ENCODE data around the gene FAM72A.
"Not testable (repeated sequence)": the region's sequence is repeated elsewhere in the genome, so short reads cannot be mapped to it uniquely, and the experiment has no call there.

The FAM72A gene

GRCh38 chr1:206202789-206203363 is at the start of gene FAM72A:
TSS of gene FAM72A (minus strand) at chr1:206202839. CDS start at chr1:206202025, 814 bp downstream.
- FAIRE-seq (peak; percentile 94), DNase-seq (ENCODE audit: low spot score) (peak; percentile 100)

- not testable (repeated sequence) for DNase-seq (ENCODE audit: low spot score)
- FAIRE-seq, result peak; percentile 73
Measured at GRCh38 chr1:206250953-206251681, 48.5 kb upstream of the FAM72A start.

- not testable (repeated sequence) for DNase-seq (ENCODE audit: low spot score); FAIRE-seq
Measured at GRCh38 chr1:206246129-206246886, 43.7 kb upstream of the FAM72A start.

GRCh38 chr1:206245479-206245878 is 42.8 kb upstream of the FAM72A start:
- not testable (repeated sequence) for DNase-seq (ENCODE audit: low spot score)

GRCh38 chr1:206243335-206243734 is 40.7 kb upstream of the FAM72A start:
- DNase-seq (ENCODE audit: low spot score); FAIRE-seq: not testable (repeated sequence)

More at GRCh38 chr1:206245479-206245878, 42.8 kb upstream of the FAM72A start:
- FAIRE-seq, result not testable (repeated sequence)

GRCh38 chr1:206240288-206240687 is 37.6 kb upstream of the FAM72A start:
- DNase-seq (ENCODE audit: low spot score); FAIRE-seq: not testable (repeated sequence)

- FAIRE-seq; DNase-seq (ENCODE audit: low spot score): not testable (repeated sequence)
Measured at GRCh38 chr1:206235190-206235589, 32.6 kb upstream of the FAM72A start.

- DNase-seq (ENCODE audit: low spot score); FAIRE-seq: not testable (repeated sequence)
Measured at GRCh38 chr1:206234189-206234916, 31.7 kb upstream of the FAM72A start.

- not testable (repeated sequence) for DNase-seq (ENCODE audit: low spot score); FAIRE-seq
Measured at GRCh38 chr1:206232970-206233645, 30.5 kb upstream of the FAM72A start.

- DNase-seq (ENCODE audit: low spot score); FAIRE-seq: not testable (repeated sequence)
Measured at GRCh38 chr1:206231989-206232388, 29.4 kb upstream of the FAM72A start.

GRCh38 chr1:206229286-206229685 is 26.6 kb upstream of the FAM72A start:
- not testable (repeated sequence) for FAIRE-seq; DNase-seq (ENCODE audit: low spot score)

- not testable (repeated sequence) for DNase-seq (ENCODE audit: low spot score); FAIRE-seq
Measured at GRCh38 chr1:206226886-206227285, 24.2 kb upstream of the FAM72A start.

GRCh38 chr1:206225386-206225785 is 22.7 kb upstream of the FAM72A start:
- not testable (repeated sequence) for FAIRE-seq; DNase-seq (ENCODE audit: low spot score)

- peak; percentile 63 for FAIRE-seq
- peak; percentile 11 for DNase-seq (ENCODE audit: low spot score)
Measured at GRCh38 chr1:206224190-206224776, 21.6 kb upstream of the FAM72A start.

- not testable (repeated sequence) for DNase-seq (ENCODE audit: low spot score)
- FAIRE-seq, result peak; percentile 81
Measured at GRCh38 chr1:206221585-206221984, 18.9 kb upstream of the FAM72A start.

- DNase-seq (ENCODE audit: low spot score), result peak; percentile 23
- not testable (repeated sequence) for FAIRE-seq
Measured at GRCh38 chr1:206220332-206221000, 17.8 kb upstream of the FAM72A start.

GRCh38 chr1:206219514-206220331 is 17.1 kb upstream of the FAM72A start:
- peak; percentile 82 for FAIRE-seq
- not testable (repeated sequence) for DNase-seq (ENCODE audit: low spot score)

GRCh38 chr1:206218765-206219164 is 16.1 kb upstream of the FAM72A start:
- FAIRE-seq; DNase-seq (ENCODE audit: low spot score): not testable (repeated sequence)

All from RCC 7860 (cell line).